ENCODE data around the gene SLC27A5. TPM values are rescaled to one million over a fixed set of nuclear protein-coding genes. Genes with fewer than 3 reads are reported as not detected.
A peak's percentile ranks its signal among the peaks of the same experiment; 100 is the strongest.

The SLC27A5 gene
- total and polyA plus RNA-seq, 2 of the 13 experiments (the other 11 are each of a cell fraction or from before 2014, with no cell fraction given): 30.3 to 40.2 TPM

DNA sequence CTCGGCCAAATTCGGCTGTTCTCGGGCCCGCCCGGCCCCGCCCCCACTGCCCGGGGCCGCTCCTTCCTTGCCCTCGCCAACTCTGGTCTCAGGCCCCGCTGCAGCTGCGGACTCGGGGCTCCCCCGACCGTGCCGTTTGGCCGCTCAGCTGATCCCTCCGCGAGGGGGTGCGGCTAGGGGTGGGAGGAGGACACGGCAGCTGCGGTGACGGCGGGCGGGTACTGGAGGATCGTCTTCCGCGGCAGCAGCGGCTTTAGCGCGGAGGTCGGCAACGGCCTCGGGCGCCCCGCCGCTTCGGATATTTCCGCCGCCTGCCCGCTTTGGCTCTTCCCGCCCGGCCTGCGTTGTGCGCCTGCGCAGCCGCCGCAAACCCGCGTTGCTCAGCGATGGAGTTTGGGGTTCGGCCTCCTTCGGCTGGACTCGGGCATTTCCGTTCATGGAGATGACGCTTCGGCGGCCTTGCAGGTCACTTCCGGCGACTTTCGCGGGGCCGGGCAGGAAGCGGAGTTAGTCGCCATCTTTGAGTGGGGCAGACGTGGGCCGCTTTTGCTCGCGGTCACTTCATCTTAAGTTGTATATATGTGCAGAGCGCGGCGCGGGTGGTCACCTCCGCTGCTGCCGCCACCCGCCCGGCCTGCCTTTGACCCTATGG lies 47.0 kb upstream of the SLC27A5 start (continued):
- peak; percentile 80; the same call in 1 of the 2 replicates for TF ChIP-seq BORCS8-MEF2B (CRISPR knock-in tag; IDR thresholded peaks at IDR 0.05)
- TF ChIP-seq ZNF800 (CRISPR knock-in tag; IDR thresholded peaks at IDR 0.05): 0 out of 2 replicates have a peak, but pooled peaks have one; percentile 79
- TF ChIP-seq, protein P1, sequence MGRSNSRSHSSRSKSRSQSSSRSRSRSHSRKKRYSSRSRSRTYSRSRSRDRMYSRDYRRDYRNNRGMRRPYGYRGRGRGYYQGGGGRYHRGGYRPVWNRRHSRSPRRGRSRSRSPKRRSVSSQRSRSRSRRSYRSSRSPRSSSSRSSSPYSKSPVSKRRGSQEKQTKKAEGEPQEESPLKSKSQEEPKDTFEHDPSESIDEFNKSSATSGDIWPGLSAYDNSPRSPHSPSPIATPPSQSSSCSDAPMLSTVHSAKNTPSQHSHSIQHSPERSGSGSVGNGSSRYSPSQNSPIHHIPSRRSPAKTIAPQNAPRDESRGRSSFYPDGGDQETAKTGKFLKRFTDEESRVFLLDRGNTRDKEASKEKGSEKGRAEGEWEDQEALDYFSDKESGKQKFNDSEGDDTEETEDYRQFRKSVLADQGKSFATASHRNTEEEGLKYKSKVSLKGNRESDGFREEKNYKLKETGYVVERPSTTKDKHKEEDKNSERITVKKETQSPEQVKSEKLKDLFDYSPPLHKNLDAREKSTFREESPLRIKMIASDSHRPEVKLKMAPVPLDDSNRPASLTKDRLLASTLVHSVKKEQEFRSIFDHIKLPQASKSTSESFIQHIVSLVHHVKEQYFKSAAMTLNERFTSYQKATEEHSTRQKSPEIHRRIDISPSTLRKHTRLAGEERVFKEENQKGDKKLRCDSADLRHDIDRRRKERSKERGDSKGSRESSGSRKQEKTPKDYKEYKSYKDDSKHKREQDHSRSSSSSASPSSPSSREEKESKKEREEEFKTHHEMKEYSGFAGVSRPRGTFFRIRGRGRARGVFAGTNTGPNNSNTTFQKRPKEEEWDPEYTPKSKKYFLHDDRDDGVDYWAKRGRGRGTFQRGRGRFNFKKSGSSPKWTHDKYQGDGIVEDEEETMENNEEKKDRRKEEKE (IDR thresholded peaks at IDR 0.05): no peak
- peak; percentile 72 for TF ChIP-seq ZNF264 (CRISPR knock-in tag; IDR thresholded peaks at IDR 0.05)
- no peak for TF ChIP-seq ZHX1 (CRISPR knock-in tag; IDR thresholded peaks at IDR 0.05; ENCODE audit: low read depth)
- TF ChIP-seq KDM4B (CRISPR knock-in tag; IDR thresholded peaks at IDR 0.05): no peak
- TF ChIP-seq ZNF558 (CRISPR knock-in tag; IDR thresholded peaks at IDR 0.05; ENCODE audit: borderline replicate concordance): 0 out of 2 replicates have a peak, but pooled peaks have one; percentile 81
- no peak; the same call in 1 of the 2 replicates for TF ChIP-seq JUN (CRISPR knock-in tag; IDR thresholded peaks at IDR 0.05)
- no peak for TF ChIP-seq ZNF883 (CRISPR knock-in tag; IDR thresholded peaks at IDR 0.05; ENCODE audit: not compliant biosample characterization)
- 0 out of 2 replicates have a peak, but pooled peaks have one; percentile 22 for TF ChIP-seq RXRB (CRISPR knock-in tag; IDR thresholded peaks at IDR 0.05; ENCODE audit: borderline replicate concordance)
- TF ChIP-seq ZNF335 (CRISPR knock-in tag; IDR thresholded peaks at IDR 0.05): no peak
- TF ChIP-seq ZNF746 (CRISPR knock-in tag; IDR thresholded peaks at IDR 0.05): no peak
- TF ChIP-seq, protein P2, sequence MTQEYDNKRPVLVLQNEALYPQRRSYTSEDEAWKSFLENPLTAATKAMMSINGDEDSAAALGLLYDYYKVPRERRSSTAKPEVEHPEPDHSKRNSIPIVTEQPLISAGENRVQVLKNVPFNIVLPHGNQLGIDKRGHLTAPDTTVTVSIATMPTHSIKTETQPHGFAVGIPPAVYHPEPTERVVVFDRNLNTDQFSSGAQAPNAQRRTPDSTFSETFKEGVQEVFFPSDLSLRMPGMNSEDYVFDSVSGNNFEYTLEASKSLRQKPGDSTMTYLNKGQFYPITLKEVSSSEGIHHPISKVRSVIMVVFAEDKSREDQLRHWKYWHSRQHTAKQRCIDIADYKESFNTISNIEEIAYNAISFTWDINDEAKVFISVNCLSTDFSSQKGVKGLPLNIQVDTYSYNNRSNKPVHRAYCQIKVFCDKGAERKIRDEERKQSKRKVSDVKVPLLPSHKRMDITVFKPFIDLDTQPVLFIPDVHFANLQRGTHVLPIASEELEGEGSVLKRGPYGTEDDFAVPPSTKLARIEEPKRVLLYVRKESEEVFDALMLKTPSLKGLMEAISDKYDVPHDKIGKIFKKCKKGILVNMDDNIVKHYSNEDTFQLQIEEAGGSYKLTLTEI (CRISPR knock-in tag; conservative IDR thresholded peaks at IDR 0.05): no peak
- TF ChIP-seq AFF4 (CRISPR knock-in tag; IDR thresholded peaks at IDR 0.05): no peak
- no peak for TF ChIP-seq TBX3 (IDR thresholded peaks at IDR 0.05; ENCODE audit: borderline replicate concordance)

Data from HepG2 (cell line).